GM23338 (cell line): ENCODE results near the gene ANKRD44. TPM values are rescaled to one million over a fixed set of nuclear protein-coding genes. Genes with fewer than 3 reads are reported as not detected.
"Not testable (repeated sequence)": the region's sequence is repeated elsewhere in the genome, so short reads cannot be mapped to it uniquely, and the experiment has no call there.

Source experiments
- ATAC-seq: fragments of 200-7000 bp; cut with Tn5 transposase; 3 replicates; pipeline ENCODE4 v1.9.1; 2020
- DNase-seq: peaks from one replicate; pipeline ENCODE4 v3.0.0-alpha.2; 2015; ENCODE audit warnings: low spot score
- H2AFZ ChIP-seq: fragments of 200-600 bp; sonication (generic); 2 replicates; pipeline ENCODE4 v1.8.0; 2016; ENCODE audit warnings: antibody characterized with exemption, mild to moderate bottlenecking, moderate library complexity
- H3F3A ChIP-seq: fragments of 200-600 bp; sonication (generic); replicated peaks from 2 replicates; pipeline ENCODE4 v1.8.0; 2017; ENCODE audit warnings: antibody characterized with exemption, mixed run types, low read depth
- H3K27ac ChIP-seq: fragments of 200-600 bp; sonication (generic); 2 replicates; pipeline ENCODE4 v1.6.1; 2016; ENCODE audit warnings: low read depth
- H3K27me3 ChIP-seq: fragments of 200-600 bp; sonication (generic); 2 replicates; pipeline ENCODE4 v1.8.0; 2016; ENCODE audit warnings: mild to moderate bottlenecking, mixed run types, moderate library complexity; ENCODE audit not compliant: insufficient read depth
- H3K36me3 ChIP-seq: fragments of 200-600 bp; sonication (generic); 2 replicates; pipeline ENCODE4 v1.8.0; 2016; ENCODE audit warnings: mild to moderate bottlenecking; ENCODE audit not compliant: insufficient read depth
- H3K4me1 ChIP-seq: fragments of 200-600 bp; sonication (generic); 2 replicates; pipeline ENCODE4 v1.8.0; 2016; ENCODE audit warnings: mild to moderate bottlenecking, moderate library complexity; ENCODE audit not compliant: insufficient read depth
- H3K4me2 ChIP-seq: fragments of 200-600 bp; sonication (generic); 2 replicates; pipeline ENCODE4 v1.7.1; 2017; ENCODE audit warnings: mixed run types
- H3K4me3 ChIP-seq: fragments of 200-600 bp; sonication (generic); 2 replicates; pipeline ENCODE4 v1.6.1; 2016; ENCODE audit warnings: mixed run types
- H3K79me2 ChIP-seq: fragments of 200-600 bp; sonication (generic); replicated peaks from 2 replicates; pipeline ENCODE4 v1.8.0; 2017; ENCODE audit warnings: mild to moderate bottlenecking; ENCODE audit not compliant: insufficient read depth
- H3K9me2 ChIP-seq: fragments of 200-600 bp; sonication (generic); 2 replicates; pipeline ENCODE4 v1.8.0; 2017; ENCODE audit not compliant: insufficient read depth
- H4K20me1 ChIP-seq: fragments of 200-600 bp; sonication (generic); replicated peaks from 2 replicates; pipeline ENCODE4 v1.8.0; 2017; ENCODE audit warnings: mild to moderate bottlenecking; ENCODE audit not compliant: insufficient read depth
- H3K27ac Mint-ChIP-seq: 2 replicates; pipeline ENCODE4 v1.8.0; 2020; ENCODE audit warnings: inconsistent platforms, mild to moderate bottlenecking, moderate library complexity, mixed read lengths
- H3K27me3 Mint-ChIP-seq: 3 replicates; pipeline ENCODE4 v1.8.0; 2022; ENCODE audit warnings: low read depth, mild to moderate bottlenecking, moderate library complexity, mixed read lengths, inconsistent platforms; ENCODE audit not compliant: insufficient read depth, poor library complexity
- H3K36me3 Mint-ChIP-seq: 3 replicates; pipeline ENCODE4 v1.8.0; 2021; ENCODE audit warnings: low read depth, mild to moderate bottlenecking, inconsistent platforms, moderate library complexity, mixed read lengths
- H3K4me1 Mint-ChIP-seq: 3 replicates; pipeline ENCODE4 v1.8.0; 2020; ENCODE audit warnings: mild to moderate bottlenecking, inconsistent platforms, mixed read lengths
- H3K4me3 Mint-ChIP-seq: 3 replicates; pipeline ENCODE4 v1.8.0; 2021; ENCODE audit warnings: moderate library complexity, mild to moderate bottlenecking, inconsistent platforms, mixed read lengths
- H3K9me3 Mint-ChIP-seq: 3 replicates; pipeline ENCODE4 v1.8.0; 2020; ENCODE audit warnings: moderate library complexity, mild to moderate bottlenecking, inconsistent platforms, mixed read lengths
- CREB1 ChIP-seq: fragments of 250-450 bp; sonication (Bioruptor Pico); IDR thresholded peaks from 2 replicates; pipeline ENCODE4 v1.5.0; 2020; ENCODE audit warnings: low read depth, mild to moderate bottlenecking, moderate library complexity
- EZH2 ChIP-seq: fragments of 200-600 bp; sonication (generic); IDR thresholded peaks from one replicate; pipeline ENCODE4 v1.8.0; 2017; ENCODE audit warnings: antibody characterized with exemption, mild to moderate bottlenecking, low read depth; ENCODE audit not compliant: unreplicated experiment
- JUNB ChIP-seq: IDR thresholded peaks from one replicate; pipeline ENCODE4 v1.6.1; 2016; ENCODE audit warnings: antibody characterized with exemption; ENCODE audit not compliant: unreplicated experiment
- ZNF331 ChIP-seq: fragments of 250-450 bp; sonication (Bioruptor Pico); IDR thresholded peaks from 2 replicates; pipeline ENCODE4 v1.5.0; 2020; ENCODE audit warnings: low read depth, mild to moderate bottlenecking, moderate library complexity
- polyA plus RNA-seq: library from polyadenylated mRNA; unstranded; fragments of >200 nt; fragmentation: Nextera tagmentation; extraction: Ambion mirVana; gene quantifications from 2 replicates; pipeline ENCODE4 v1.2.1, GENCODE V29; 2016
- total RNA-seq: library from RNA; depleted of rRNA; stranded (reverse); fragments of >200 nt; shearing (Covaris generic); gene quantifications from 2 replicates; pipeline ENCODE4 v1.2.3, GENCODE V29; 2014
- TF ChIP-seq, protein P1 (sequence below): IDR thresholded peaks from 2 replicates; pipeline ENCODE4 v1.6.1; 2016; ENCODE audit warnings: antibody characterized with exemption
- TF ChIP-seq, protein P2 (sequence below): fragments of 250-450 bp; sonication (Bioruptor Pico); IDR thresholded peaks from 2 replicates; pipeline ENCODE4 v1.5.0; 2020; ENCODE audit warnings: mild to moderate bottlenecking, moderate library complexity

ANKRD44 gene
- total and polyA plus RNA-seq, 2 experiments from 2014 or later, result 0.44 to 0.56 TPM

DNA sequence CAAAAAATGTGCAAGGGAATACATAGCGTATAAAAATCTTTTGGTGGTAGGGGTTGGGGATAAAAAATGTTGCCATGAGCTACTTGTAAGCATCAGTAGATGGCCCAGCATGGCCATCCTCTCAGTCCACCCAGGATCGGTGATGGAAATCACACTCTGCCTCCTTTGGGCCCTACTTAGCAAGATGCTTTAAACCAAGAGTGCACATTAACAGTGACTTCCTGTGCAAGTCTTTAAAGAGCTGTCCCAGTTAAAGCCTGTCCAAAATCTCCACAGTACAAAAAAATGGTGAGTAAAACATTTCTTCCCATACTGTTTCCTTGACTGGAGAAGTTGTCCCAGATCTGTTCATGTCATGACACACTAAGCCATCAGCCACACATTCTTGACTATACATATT, 18.0 kb downstream of the ANKRD44 start:
- H3K36me3 ChIP-seq, result no peaks in the 10 kb centered on the region
- Mint-ChIP-seq H3K27me3 (no peaks in the 10 kb centered on the region), H3K36me3 (no peaks in the 10 kb centered on the region), H3K27ac (no peak overlapping the region), H3K9me3 (peaks cover 4% of the 10 kb centered on the region; the same call in 1 of the 3 replicates), H3K4me3 (no peak overlapping the region), H3K4me1 (no peaks in the 10 kb centered on the region)
- no peak overlapping the region for H3K27ac ChIP-seq
- H3K4me3 ChIP-seq, result no peak overlapping the region
- no peaks in the 10 kb centered on the region for H3K27me3 ChIP-seq
- TF ChIP-seq, protein P1, sequence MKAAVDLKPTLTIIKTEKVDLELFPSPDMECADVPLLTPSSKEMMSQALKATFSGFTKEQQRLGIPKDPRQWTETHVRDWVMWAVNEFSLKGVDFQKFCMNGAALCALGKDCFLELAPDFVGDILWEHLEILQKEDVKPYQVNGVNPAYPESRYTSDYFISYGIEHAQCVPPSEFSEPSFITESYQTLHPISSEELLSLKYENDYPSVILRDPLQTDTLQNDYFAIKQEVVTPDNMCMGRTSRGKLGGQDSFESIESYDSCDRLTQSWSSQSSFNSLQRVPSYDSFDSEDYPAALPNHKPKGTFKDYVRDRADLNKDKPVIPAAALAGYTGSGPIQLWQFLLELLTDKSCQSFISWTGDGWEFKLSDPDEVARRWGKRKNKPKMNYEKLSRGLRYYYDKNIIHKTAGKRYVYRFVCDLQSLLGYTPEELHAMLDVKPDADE, result no peak
- TF ChIP-seq, protein P2, sequence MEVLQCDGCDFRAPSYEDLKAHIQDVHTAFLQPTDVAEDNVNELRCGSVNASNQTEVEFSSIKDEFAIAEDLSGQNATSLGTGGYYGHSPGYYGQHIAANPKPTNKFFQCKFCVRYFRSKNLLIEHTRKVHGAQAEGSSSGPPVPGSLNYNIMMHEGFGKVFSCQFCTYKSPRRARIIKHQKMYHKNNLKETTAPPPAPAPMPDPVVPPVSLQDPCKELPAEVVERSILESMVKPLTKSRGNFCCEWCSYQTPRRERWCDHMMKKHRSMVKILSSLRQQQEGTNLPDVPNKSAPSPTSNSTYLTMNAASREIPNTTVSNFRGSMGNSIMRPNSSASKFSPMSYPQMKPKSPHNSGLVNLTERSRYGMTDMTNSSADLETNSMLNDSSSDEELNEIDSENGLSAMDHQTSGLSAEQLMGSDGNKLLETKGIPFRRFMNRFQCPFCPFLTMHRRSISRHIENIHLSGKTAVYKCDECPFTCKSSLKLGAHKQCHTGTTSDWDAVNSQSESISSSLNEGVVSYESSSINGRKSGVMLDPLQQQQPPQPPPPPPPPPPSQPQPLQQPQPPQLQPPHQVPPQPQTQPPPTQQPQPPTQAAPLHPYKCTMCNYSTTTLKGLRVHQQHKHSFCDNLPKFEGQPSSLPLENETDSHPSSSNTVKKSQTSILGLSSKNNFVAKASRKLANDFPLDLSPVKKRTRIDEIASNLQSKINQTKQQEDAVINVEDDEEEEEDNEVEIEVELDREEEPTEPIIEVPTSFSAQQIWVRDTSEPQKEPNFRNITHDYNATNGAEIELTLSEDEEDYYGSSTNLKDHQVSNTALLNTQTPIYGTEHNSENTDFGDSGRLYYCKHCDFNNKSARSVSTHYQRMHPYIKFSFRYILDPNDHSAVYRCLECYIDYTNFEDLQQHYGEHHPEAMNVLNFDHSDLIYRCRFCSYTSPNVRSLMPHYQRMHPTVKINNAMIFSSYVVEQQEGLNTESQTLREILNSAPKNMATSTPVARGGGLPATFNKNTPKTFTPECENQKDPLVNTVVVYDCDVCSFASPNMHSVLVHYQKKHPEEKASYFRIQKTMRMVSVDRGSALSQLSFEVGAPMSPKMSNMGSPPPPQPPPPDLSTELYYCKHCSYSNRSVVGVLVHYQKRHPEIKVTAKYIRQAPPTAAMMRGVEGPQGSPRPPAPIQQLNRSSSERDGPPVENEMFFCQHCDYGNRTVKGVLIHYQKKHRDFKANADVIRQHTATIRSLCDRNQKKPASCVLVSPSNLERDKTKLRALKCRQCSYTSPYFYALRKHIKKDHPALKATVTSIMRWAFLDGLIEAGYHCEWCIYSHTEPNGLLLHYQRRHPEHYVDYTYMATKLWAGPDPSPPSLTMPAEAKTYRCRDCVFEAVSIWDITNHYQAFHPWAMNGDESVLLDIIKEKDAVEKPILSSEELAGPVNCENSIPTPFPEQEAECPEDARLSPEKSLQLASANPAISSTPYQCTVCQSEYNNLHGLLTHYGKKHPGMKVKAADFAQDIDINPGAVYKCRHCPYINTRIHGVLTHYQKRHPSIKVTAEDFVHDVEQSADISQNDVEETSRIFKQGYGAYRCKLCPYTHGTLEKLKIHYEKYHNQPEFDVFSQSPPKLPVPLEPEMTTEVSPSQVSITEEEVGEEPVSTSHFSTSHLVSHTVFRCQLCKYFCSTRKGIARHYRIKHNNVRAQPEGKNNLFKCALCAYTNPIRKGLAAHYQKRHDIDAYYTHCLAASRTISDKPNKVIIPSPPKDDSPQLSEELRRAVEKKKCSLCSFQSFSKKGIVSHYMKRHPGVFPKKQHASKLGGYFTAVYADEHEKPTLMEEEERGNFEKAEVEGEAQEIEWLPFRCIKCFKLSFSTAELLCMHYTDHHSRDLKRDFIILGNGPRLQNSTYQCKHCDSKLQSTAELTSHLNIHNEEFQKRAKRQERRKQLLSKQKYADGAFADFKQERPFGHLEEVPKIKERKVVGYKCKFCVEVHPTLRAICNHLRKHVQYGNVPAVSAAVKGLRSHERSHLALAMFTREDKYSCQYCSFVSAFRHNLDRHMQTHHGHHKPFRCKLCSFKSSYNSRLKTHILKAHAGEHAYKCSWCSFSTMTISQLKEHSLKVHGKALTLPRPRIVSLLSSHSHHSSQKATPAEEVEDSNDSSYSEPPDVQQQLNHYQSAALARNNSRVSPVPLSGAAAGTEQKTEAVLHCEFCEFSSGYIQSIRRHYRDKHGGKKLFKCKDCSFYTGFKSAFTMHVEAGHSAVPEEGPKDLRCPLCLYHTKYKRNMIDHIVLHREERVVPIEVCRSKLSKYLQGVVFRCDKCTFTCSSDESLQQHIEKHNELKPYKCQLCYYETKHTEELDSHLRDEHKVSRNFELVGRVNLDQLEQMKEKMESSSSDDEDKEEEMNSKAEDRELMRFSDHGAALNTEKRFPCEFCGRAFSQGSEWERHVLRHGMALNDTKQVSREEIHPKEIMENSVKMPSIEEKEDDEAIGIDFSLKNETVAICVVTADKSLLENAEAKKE (CRISPR knock-in tag), result no peak
- TF ChIP-seq EZH2 (no peak), ZNF331 (no peak), JUNB (no peak), CREB1 (CRISPR knock-in tag) (no peak)
- no peaks in the 10 kb centered on the region for H3K9me2 ChIP-seq
- ATAC-seq (no peak), DNase-seq (no peak)
- no peaks in the 10 kb centered on the region for H3K4me1 ChIP-seq
- H4K20me1 ChIP-seq, result no peaks in the 10 kb centered on the region
- no peaks in the 10 kb centered on the region for H3F3A ChIP-seq
- no peak overlapping the region for H3K4me2 ChIP-seq
- H2AFZ ChIP-seq, result no peak overlapping the region
- no peaks in the 10 kb centered on the region for H3K79me2 ChIP-seq

DNA sequence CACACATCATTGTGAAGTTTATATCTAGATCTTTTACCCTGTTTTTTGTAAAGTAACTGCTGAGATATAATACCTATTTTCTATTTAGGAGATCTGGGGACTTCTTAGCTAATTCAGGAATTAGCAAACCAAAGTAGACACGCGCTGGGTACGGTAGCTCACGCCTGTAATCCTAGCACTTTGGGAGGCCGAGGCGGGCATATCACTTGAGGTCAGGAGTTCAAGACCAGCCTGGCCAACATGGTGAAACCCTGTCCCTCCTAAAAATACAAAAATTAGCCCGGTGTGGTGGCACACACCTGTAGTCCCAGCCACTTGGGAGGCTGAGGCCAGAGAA, 23.0 kb downstream of the ANKRD44 start:
- H4K20me1 ChIP-seq, H3K4me1 Mint-ChIP-seq, H3K27ac Mint-ChIP-seq, H3K4me3 Mint-ChIP-seq, H3K4me2 ChIP-seq, H3K4me1 ChIP-seq, H3K36me3 Mint-ChIP-seq, H2AFZ ChIP-seq, DNase-seq, H3K9me3 Mint-ChIP-seq, H3K4me3 ChIP-seq, H3K36me3 ChIP-seq, H3K27me3 ChIP-seq, H3K27me3 Mint-ChIP-seq, H3K27ac ChIP-seq, H3K9me2 ChIP-seq, ATAC-seq, H3F3A ChIP-seq, H3K79me2 ChIP-seq: not testable (repeated sequence)
